HepG2 (cell line): ENCODE measurements around the gene NCOA6. TPM values are rescaled to one million over a fixed set of nuclear protein-coding genes. Genes with fewer than 3 reads are reported as not detected.

Experiments
- ATF6 ChIP-seq: sonication (generic); formaldehyde crosslinking; conservative IDR thresholded peaks from 2 replicates; pipeline ENCODE4 v1.4.0; 2020; ENCODE audit warnings: missing genetic modification reagents
- GTF2F1 ChIP-seq: fragments of 150-350 bp; IDR thresholded peaks from 2 replicates; pipeline ENCODE4 v1.6.1; 2014; ENCODE audit warnings: low read length
- HINFP ChIP-seq: sonication (generic); formaldehyde crosslinking; IDR thresholded peaks from 2 replicates; pipeline ENCODE4 v1.4.0; 2020; ENCODE audit warnings: low read depth, mild to moderate bottlenecking, missing genetic modification reagents
- HMG20B ChIP-seq: conservative IDR thresholded peaks from 2 replicates; pipeline ENCODE4 v1.6.1; 2016; ENCODE audit warnings: missing genetic modification reagents, missing compliant biosample characterization
- MATR3 ChIP-seq: sonication (generic); formaldehyde crosslinking; IDR thresholded peaks from 2 replicates; pipeline ENCODE4 v1.4.0; 2020; ENCODE audit warnings: missing genetic modification reagents
- POLR2AphosphoS2 ChIP-seq: IDR thresholded peaks from 2 replicates; pipeline ENCODE4 v1.6.1; 2011; ENCODE audit warnings: low read depth, low read length, improper control_type of control experiment
- RELA ChIP-seq: sonication (generic); formaldehyde crosslinking; IDR thresholded peaks from 2 replicates; pipeline ENCODE4 v1.4.0; 2020; ENCODE audit warnings: missing genetic modification reagents
- REPIN1 ChIP-seq: sonication (generic); formaldehyde crosslinking; IDR thresholded peaks from 2 replicates; pipeline ENCODE4 v1.8.0; 2022; ENCODE audit warnings: missing genetic modification reagents, low read depth, mild to moderate bottlenecking, borderline replicate concordance
- ZFP36 ChIP-seq: fragments of 150-350 bp; IDR thresholded peaks from 2 replicates; pipeline ENCODE4 v1.6.1; 2018; ENCODE audit warnings: borderline replicate concordance, low read length, low read depth; ENCODE audit not compliant: partially characterized antibody
- ZGPAT ChIP-seq: IDR thresholded peaks from 2 replicates; pipeline ENCODE4 v1.6.1; 2016; ENCODE audit warnings: mild to moderate bottlenecking
- ZMAT3 ChIP-seq: sonication (generic); formaldehyde crosslinking; conservative IDR thresholded peaks from 2 replicates; pipeline ENCODE4 v1.7.0; 2021; ENCODE audit warnings: missing genetic modification reagents
- ZNF703 ChIP-seq: sonication (generic); formaldehyde crosslinking; IDR thresholded peaks from 2 replicates; pipeline ENCODE4 v1.5.1; 2020; ENCODE audit warnings: missing genetic modification reagents, mild to moderate bottlenecking, moderate library complexity, borderline replicate concordance
- ZNF75D ChIP-seq: sonication (generic); formaldehyde crosslinking; IDR thresholded peaks from 2 replicates; pipeline ENCODE4 v1.8.1; 2023; ENCODE audit warnings: missing genetic modification reagents, mild to moderate bottlenecking, borderline replicate concordance
- ZNF792 ChIP-seq: IDR thresholded peaks from 2 replicates; pipeline ENCODE4 v1.6.1; 2016
- ZNF800 ChIP-seq: sonication (generic); formaldehyde crosslinking; IDR thresholded peaks from 2 replicates; pipeline ENCODE4 v1.4.0; 2020; ENCODE audit warnings: missing genetic modification reagents
- ZNF879 ChIP-seq: sonication (generic); formaldehyde crosslinking; IDR thresholded peaks from 2 replicates; pipeline ENCODE4 v1.8.1; 2023; ENCODE audit warnings: missing genetic modification reagents
- polyA plus RNA-seq, 8 experiments: library from polyadenylated mRNA; depleted of rRNA in 3 of 8; stranded (reverse) in 7 of 8; unstranded in 1 of 8; fragments of >200 nt; fragmentation: Illumina TruSeq in 4 of 8; extraction: Trizol in 4 of 8; gene quantifications; 2 replicates each; pipeline versions ENCODE4 v1.2.1 to v1.2.3, GENCODE V29; 2011 to 2016; ENCODE audit warnings: low read depth in 4 of 8, missing spikeins in 1 of 8, mixed read lengths in 1 of 8; ENCODE audit not compliant: insufficient read depth in 1 of 8
- total RNA-seq, 5 experiments: library from RNA; depleted of rRNA; stranded (reverse); fragments of >200 nt; fragmentation: Illumina TruSeq; extraction: Trizol; gene quantifications; 2 replicates each; pipeline ENCODE4 v1.2.3, GENCODE V29; 2016; ENCODE audit warnings: low read depth in 1 of 5

Gene NCOA6
- total and polyA plus RNA-seq, 2 of the 13 experiments (the other 11 are each of a cell fraction or from before 2014, with no cell fraction given) = 11.2 to 29.3 TPM

GRCh38 chr20:34873583-34874093 lies 48.2 kb upstream of the NCOA6 start (continued):
- TF ChIP-seq ZFP36 (no peak), ZNF800 (CRISPR knock-in tag) (no peak), RELA (CRISPR knock-in tag) (no peak), REPIN1 (CRISPR knock-in tag) (no peak), ZNF879 (CRISPR knock-in tag) (no peak), ZNF792 (no peak), ATF6 (CRISPR knock-in tag) (no peak), ZNF75D (no peak), ZNF703 (no peak), MATR3 (CRISPR knock-in tag) (no peak), HINFP (no peak), HMG20B (CRISPR knock-in tag) (no peak), ZGPAT (CRISPR knock-in tag) (no peak), POLR2AphosphoS2 (no peak), ZMAT3 (CRISPR knock-in tag) (0 out of 2 replicates have a peak, but pooled peaks have one; percentile 13), GTF2F1 (no peak)
